Gastrocnemius medialis (tissue), 4 donors: ENCODE results near the gene LINS1.

ENCODE experiments used
- CTCF ChIP-seq, 5 experiments: fragments of 450-650 bp in 3 of 5; fragments of 200-600 bp in 2 of 5; sonication (generic) in 2 of 5; IDR thresholded peaks in 4 of 5; conservative IDR thresholded peaks in 1 of 5; 1 replicate in 4 of 5; 2 replicates in 1 of 5; pipeline ENCODE4 v1.5.1; 2016 to 2019; ENCODE audit warnings: antibody characterized with exemption in 5 of 5, mild to moderate bottlenecking in 3 of 5, moderate library complexity in 3 of 5
- POLR2A ChIP-seq, 2 donors: fragments of 450-650 bp; IDR thresholded peaks; one replicate each; pipeline ENCODE4 v1.6.1; 2017; ENCODE audit warnings: antibody characterized with exemption in 2 of 2, mild to moderate bottlenecking in 2 of 2, moderate library complexity in 2 of 2

- TF ChIP-seq CTCF (IDR thresholded peaks at IDR 0.05 in 4 of 5, conservative IDR thresholded peaks at IDR 0.05 in 1 of 5) (no peak), POLR2A (IDR thresholded peaks at IDR 0.05) (peak in 1 of 2 donors; percentile 9)
These were observed 84.1 kb downstream of the LINS1 start for GRCh38 chr15:100517846-100518245.
